COLO829 (cell line): ENCODE results near the gene KRT8.
"Not testable (repeated sequence)": the region's sequence is repeated elsewhere in the genome, so short reads cannot be mapped to it uniquely, and the experiment has no call there.

Source experiments
- DNase-seq: peaks from one replicate; pipeline ENCODE4 v3.0.0; 2012; ENCODE audit warnings: low spot score

The KRT8 gene

DNA sequence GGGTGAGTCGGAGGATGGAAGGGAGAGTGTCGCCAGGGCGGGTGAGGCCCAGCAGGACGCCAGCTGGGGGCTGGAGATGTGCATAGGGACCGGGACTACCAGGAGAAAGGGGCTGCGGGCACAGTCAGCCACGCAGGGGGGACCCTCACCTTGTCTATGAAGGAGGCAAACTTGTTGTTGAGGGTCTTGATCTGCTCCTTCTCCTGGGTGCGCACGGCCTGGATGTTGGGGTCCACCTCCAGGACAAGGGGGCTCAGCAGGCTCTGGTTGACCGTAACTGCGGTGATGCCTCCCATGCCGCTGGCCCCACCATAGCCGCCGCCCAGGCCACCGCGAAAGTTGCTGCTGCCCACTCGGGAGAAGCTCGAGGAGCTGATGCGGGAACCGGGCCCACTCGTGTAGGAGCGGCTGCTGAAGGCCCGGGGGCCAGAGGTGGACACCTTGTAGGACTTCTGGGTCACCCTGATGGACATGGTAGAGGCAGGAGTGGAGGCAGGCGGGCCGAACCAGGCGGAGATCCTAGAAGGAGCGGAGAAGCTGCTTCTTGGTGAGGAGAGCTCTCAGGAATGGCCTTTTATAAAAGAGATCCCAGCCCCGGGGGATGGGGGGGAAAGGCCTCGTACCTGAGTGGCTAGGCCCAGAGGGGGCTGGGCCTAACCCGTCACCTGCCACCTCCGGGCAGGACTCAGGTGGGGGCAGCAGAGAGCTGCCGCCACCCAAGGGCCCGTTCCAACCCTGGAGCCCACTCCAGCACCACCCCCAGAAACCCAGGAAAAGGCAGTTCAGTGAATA is at the start of gene KRT8:
Gene KRT8 (minus strand): TSS at position 568 of the 792 bp plus-strand sequence. CDS start 95 bp downstream, at position 473.
- DNase-seq = not testable (repeated sequence)

DNA sequence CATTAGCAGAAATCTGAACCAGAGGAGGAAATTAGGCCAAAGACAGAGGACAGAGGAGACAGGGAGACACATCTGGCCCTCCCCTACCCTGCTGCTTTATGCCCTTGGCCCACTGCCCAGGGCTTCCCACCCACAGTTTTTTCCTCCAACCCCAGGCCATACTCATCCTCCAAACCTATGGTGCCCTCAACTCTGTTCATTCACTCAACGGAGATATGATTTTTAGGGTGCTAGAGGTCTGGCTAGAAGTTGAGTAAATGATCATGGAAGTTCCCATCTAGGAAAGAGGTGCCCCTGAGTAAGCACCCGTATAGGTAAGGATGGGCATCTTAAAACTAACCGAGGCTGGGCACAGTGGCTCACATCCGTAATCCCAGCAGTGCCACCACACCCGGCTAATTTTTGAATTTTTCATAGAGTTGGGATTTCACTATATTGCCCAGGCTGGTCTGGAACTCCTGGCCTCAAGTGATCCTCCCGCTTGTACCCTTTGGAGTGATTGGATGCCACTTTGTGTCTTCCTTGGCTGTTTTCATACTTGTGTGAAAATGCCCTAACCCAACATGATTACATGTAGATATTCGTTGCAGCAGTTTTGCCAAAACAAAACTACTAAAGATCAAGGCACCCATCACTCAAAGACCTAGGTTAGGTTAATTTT is 48.4 kb upstream of the KRT8 start:
- DNase-seq = no peak

DNA sequence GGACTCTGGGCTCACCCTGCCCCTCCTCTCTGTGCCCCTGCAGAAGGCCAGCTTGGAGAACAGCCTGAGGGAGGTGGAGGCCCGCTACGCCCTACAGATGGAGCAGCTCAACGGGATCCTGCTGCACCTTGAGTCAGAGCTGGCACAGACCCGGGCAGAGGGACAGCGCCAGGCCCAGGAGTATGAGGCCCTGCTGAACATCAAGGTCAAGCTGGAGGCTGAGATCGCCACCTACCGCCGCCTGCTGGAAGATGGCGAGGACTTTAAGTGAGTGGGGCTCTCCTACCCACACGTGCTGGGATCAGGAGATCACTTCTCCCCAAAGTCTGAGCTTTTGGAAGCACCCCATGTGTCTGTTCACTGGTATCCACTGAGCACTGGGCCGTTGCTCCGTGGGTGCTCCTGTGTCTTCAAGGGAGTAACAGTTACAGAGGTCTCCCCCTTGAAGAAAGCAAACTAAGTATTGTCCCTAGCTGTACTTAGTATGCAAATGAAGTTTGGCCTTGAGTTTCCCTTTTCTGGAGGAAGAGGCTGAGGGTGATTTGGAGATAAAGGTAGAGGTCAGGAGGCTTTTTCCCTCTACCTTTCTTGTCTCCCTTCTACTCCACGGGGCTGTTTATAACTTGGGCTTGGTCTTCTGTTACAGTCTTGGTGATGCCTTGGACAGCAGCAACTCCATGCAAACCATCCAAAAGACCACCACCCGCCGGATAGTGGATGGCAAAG is 47.4 kb upstream of the KRT8 start:
- DNase-seq = no peak

DNA sequence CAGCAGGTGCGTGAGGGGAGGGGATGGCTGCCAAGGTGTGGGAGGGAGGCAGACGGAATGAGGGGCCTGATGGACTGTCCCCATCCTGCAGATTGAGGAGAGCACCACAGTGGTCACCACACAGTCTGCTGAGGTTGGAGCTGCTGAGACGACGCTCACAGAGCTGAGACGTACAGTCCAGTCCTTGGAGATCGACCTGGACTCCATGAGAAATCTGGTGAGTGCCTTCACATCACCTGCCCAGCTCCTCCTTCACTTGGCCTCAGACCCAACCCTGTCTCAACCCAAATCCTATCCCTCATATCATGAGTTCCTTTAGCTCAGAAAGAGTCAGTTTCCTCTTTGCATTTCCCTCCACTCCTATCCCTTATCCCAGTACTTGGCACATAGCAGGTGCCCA is 46.8 kb upstream of the KRT8 start:
- no peak for DNase-seq

DNA sequence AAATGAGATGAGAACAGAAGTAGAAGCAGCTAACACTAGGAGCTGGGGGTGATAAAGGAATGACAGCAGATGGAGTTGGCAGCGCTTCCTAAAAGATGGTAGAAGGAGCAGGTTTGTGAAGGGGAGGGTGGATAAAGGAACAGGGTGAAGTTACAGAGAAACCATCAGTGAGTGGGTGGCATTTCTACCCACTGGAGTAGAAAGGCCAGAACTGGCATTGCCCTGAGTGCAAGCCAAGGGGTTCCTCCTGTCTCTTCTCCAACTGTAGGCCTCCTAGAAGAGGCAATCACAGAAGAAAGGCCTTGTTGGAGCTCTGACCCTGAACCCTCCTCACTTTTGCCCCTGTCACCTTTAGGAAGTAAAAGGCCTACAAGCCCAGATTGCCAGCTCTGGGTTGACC is 46.2 kb upstream of the KRT8 start:
- no peak for DNase-seq

DNA sequence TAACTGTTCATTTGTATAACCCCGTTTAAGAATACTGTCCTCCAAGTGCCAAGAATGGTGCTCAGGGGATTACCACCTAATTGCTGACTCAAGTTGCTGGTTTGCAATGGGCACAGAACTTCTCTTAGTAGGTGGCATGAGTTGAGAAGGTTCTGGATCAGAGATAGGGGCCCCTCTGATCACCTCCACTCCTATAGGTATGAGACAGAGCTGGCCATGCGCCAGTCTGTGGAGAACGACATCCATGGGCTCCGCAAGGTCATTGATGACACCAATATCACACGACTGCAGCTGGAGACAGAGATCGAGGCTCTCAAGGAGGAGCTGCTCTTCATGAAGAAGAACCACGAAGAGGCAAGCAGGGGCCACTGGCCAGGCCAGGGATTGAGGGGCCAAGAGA is 45.7 kb upstream of the KRT8 start:
- DNase-seq = no peak

DNA sequence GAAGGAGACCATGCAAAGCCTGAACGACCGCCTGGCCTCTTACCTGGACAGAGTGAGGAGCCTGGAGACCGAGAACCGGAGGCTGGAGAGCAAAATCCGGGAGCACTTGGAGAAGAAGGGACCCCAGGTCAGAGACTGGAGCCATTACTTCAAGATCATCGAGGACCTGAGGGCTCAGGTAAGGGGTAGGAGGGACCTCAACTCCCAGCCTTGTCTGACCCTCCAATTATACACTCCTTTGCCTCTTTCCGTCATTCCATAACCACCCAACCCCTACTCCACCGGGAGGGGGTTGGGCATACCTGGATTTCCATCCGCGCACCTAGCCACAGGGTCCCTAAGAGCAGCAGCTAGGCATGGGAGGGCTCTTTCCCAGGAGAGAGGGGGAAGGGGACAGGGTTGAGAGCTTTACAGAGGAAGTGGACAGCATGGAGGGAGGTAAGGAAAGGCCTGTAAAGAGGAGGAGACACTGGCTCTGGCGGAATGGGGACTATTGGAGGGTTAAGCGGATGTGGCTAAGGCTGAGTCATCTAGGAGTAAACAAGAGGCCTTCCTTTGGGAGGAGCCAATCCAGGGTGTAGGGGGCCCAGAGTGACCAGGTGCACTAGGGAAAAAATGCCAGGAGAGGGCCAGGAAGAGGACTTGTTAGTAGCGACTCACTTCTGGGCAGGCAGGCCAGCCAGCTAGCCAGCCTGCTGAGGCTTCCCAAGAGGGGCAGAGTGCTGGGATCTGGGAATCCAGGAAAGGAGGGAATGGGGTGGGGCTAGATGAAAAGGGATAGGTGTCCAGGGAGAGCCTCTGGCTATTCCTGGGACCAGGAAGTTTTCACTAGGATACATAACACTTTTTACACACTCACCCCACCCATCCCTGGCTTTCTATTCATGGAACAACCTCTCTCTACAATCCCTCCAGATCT is 44.8 kb upstream of the KRT8 start:
- peak; percentile 69 for DNase-seq

DNA sequence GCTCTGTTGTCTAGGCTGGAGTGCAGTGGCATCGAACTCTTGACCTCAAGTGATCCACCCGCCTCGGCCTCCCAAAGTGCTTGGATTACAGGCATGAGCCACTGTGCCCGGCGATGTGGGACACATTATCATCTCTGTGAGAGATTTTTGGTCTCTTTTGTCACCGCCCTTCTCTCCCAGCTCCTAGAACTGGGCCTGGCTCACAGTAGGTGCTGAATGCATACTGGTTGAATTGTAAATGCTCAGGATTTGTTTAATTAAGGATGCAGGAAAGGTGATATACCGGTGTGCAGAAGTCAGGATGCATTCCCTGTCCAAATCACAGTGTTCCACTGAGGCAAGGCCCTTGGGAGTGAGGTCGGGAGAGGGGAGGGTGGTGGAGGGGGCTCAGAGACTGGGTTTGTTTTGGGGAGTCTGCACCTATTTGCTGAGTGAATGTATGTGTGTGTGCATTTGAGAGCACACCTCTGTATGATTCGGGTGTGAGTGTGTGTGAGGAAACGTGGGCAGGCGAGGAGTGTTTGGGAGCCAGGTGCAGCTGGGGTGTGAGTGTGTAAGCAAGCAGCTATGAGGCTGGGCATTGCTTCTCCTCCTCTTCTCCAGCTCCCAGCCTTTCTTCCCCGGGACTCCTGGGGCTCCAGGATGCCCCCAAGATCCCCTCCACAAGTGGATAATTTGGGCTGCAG is 43.0 kb upstream of the KRT8 start:
- DNase-seq = no peak

DNA sequence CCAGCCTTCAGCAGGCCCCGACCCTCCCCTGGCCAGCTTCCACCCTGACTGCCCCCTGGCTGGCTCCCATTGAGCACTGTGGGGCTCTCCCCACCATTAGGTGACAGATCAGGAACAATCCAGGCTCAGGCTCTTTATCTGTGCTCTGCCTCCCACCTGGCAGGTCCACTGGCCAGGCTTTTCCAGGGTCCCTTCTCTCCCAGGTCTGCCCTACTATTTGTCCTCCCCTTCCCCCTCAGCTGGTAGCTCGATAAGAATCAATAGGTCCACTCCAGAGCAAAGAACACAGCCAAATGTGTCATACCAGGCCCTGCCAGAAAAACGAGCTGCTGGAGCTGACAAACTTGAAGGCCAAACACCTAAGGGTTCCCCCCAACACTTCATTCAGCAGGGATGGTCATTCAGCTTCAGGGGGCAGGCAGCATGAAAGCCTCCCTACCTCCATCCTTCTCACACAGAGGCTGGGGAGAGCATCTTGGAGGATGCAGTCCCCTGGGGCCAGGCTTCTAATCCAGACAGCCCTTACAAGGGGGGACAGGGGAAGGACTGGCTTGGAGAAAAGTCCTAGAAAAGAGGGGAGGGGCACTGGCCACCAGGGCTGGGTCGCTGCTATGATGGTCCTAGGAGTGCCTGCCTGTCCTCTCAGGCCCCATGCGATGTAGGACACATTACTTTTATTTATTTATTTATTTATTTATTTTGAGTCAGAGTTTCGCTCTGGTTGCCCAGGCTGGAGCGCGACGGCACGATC is 42.1 kb upstream of the KRT8 start:
- no peak for DNase-seq

DNA sequence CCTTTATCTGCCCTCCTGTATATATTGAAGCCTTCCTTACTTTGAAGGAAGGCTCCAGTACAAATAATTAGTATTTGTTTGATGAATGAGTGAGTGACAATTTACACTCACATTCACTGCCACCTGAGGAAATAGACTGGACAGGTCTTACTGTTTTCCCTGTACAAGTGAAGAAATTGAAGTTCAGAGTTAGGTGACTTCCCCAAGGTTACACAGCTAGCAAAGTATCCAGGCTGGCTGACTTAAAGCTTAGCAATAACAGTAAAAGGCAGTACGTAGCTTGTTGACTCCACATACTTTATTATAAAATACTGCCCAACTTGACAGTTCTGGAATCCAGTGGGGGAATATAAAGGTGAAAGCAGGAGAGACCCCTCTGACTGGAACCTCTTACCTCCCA is 41.5 kb upstream of the KRT8 start:
- no peak for DNase-seq

DNA sequence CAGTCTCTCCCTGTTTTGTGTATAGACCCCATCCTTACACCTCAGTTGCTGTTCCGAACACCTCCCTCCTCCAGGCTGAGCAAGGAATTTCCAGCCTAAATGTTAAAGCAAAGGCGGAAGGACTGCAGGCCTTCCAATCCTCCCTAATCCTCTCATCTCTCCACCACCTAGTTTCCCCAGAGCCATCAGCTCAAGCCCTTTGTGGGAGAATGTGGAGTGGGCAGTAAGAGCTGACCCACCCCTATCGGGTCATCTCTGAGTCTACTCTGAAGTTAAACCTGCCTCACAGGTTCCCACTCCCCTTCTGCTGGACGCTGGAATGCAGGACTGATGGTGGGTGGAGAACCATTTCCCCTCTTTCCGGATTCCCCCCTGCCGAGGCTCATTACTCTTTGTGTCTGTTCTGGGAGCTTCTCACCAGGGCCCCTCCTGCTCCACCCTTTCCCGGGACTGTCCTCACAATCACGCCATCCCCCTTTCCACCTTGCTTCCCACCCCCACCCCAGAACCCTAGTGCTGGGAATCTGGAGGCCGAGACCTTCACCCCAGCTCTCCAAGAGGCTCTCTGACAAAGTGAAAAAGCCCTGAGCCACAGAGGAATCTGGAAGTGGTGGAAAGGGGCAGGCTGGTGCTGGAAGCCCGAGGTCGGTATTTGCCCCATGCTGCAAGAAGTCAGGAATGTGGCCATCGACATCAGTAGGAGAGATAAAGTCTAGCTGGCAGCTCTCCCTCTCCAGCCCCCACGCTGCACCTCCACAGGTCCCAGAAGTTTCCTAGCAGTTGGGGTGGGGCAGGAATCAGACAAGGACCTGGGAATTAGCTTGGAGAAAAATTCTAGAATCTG is 40.7 kb upstream of the KRT8 start:
- DNase-seq = no peak

DNA sequence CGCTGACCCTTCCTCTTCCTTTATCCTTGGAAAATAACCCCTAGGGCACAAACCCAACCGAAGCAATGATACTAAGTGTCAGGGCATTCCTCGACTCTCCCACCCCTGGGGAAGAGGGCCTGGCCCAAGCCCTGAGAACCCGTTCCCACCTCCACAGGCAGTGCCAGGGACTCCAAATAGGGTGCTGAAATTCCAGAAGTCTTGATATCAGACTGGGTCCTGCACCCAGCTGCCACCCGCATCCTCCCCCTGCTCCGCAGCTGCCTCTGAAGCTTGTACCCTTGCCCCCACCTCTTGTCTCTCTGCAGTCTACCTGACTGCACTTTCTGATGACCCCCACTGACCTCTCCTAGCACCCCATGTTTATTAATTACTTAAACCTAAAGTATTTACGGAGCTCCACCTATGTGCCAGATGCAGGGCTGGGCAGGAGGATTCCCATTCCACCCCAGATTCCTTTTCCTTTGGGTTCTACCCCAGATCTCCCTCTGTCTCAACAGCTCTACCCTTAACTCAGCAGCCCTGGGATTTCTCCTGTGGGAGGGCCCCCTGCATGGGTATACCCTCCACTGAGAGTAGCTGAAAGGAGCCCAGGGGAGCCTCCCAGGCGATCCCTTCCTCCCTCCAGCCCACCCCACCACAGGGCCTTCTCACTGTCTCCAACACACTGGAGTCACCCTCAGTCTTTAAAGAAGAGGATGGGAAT is 40.0 kb upstream of the KRT8 start:
- DNase-seq = no peak

DNA sequence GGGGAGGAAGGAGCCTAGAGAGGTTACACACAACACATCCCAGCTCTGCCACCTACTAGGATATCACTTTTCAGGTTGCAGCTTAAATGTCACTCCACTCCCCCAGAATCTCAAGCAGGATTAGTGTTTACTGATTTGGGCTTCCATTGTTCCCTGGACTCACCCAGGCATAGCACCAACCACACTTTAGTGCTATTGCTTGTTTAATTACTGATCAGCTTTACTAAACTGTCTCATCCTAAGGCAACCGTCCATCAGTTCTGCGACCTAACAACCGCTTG is 38.0 kb upstream of the KRT8 start:
- DNase-seq = no peak

DNA sequence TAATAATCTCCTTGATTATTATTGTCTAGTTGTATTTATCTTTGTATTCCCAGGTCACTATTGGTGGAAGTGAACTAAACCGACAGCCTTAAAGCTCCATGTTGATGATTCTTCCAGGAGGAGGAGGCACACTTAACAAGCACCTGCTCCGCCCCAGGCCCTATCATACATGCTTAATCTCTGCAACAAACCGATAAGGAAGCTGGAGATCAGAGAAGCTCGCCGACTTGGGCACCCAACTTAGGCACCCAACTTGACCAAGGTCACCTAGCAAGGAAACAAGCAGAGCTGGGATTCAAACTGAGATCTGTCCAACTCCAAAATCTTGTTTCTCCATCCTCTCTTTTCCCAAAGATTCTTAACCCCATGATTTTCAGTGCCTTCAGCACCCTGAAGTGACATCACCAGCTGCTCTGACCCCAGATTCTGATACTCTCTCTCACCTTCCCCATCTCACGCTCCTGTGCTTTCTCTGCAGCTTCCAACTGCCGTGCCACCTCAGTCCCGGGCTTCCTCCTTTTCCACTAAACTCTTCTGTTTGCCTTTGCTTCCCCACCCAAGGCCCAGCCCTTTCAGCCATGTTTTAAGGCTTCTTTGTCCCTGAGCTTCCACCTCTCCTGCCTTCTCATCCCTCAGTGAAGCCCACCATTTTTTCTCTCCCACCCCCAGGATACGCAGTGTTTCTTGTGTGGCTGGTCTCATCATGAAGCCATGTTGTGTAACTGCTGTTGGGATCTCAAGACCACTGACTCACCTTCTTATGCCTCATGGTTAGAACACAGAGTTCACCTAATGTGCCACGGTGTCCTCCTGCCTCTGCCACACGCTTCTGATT is 37.4 kb upstream of the KRT8 start:
- no peak for DNase-seq

DNA sequence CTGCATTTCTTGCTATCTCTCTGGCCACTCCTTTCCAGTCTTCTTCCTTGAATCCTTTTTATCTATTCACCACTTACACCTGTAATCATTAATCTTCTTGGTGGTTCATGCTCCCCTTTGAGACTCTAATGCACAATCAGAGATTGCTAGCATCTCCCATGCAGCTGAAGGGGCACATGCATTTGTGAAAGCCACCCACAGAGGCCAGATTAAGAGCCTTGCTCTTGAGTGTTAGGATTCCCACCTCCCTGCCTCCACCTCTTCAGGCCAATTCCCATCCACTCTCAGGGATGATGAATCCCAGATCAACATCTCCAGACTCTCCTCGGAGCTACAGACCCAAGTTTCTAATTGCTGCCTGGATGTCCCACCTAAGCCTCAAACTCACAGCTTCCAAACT is 24.7 kb upstream of the KRT8 start:
- no peak for DNase-seq

DNA sequence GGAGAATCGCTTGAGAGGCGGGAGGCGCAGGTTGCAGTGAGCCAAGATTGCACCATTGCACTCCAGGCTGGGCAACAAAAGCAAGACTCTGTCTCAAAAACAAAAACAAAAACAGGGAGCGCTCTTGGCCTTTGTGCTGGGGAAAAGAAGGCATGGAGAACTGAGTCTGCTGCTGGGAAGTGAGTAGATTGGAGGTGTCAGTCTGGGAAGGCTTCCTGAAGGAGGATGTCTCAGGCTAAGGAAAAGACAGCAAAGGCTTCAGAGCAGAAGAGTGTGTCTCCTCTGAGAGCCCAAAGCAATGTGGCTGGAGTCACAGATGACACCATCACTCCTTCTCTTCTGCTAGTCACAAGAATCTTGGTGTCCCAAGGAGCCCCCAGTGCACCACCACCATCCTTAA is 23.1 kb upstream of the KRT8 start:
- no peak for DNase-seq

DNA sequence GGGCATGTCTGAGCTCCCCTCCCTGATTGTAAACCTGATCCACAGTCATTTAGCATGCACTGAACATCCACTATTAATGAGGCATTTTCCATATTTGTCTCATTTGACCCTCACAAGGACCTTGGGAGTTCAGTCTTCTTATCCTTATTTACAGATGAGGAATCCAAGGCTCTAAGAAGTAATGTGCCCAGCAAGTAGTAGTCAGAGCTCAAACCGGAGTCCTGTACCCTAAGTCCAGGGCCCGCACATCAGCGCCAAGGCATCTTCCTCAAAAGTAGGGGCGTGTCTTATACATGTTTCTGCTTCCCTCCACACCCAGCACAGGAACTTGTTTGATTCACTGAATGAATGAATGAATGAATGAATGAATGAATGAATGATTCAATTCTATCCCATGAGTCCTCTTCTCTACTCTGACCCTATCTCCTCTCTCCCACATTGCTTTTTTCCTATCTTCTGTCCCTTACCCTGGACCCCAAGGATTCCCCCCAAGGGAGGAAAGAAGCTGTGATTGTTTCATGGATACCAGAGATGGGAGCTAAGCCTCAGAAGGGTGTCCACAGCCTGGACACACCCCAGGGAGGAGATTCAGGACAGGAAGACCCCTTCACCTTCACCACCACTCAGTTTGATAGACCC is 21.8 kb upstream of the KRT8 start:
- DNase-seq = no peak
